H9 (cell line): Measurements from ENCODE around the gene MBD3L2B. TPM values are rescaled to one million over a fixed set of nuclear protein-coding genes. Genes with fewer than 3 reads are reported as not detected.

Experiments
- DNase-seq: peaks from one replicate; pipeline ENCODE4 v3.0.0-alpha.2; 2017
- H2AFZ ChIP-seq: one replicate; pipeline ENCODE4 v1.6.1; 2013; ENCODE audit warnings: mild to moderate bottlenecking, low read length, control low read depth, moderate library complexity
- H2AK5ac ChIP-seq: 2 replicates; pipeline ENCODE4 v1.6.1; 2013; ENCODE audit warnings: low read length, control low read depth, mixed read lengths; ENCODE audit not compliant: insufficient read length
- H2BK120ac ChIP-seq: one replicate; pipeline ENCODE4 v1.6.1; 2013; ENCODE audit warnings: low read depth, mild to moderate bottlenecking, low read length, control low read depth, inconsistent platforms; ENCODE audit not compliant: poor library complexity, severe bottlenecking
- H2BK12ac ChIP-seq: 2 replicates; pipeline ENCODE4 v1.6.1; 2013; ENCODE audit warnings: low read length, control low read depth, mixed read lengths, low read depth; ENCODE audit not compliant: insufficient read length
- H2BK15ac ChIP-seq: 2 replicates; pipeline ENCODE4 v1.6.1; 2013; ENCODE audit warnings: low read depth, low read length, control low read depth
- H2BK20ac ChIP-seq: one replicate; pipeline ENCODE4 v1.6.1; 2013; ENCODE audit warnings: low read depth, mild to moderate bottlenecking, low read length, control low read depth, inconsistent platforms; ENCODE audit not compliant: poor library complexity, severe bottlenecking
- H2BK5ac ChIP-seq: 2 replicates; pipeline ENCODE4 v1.6.1; 2013; ENCODE audit warnings: low read length, control low read depth, mixed read lengths; ENCODE audit not compliant: insufficient read length
- H3K14ac ChIP-seq: 2 replicates; pipeline ENCODE4 v1.6.1; 2013; ENCODE audit warnings: low read length, control low read depth; ENCODE audit not compliant: insufficient read depth
- H3K18ac ChIP-seq: 2 replicates; pipeline ENCODE4 v1.6.1; 2013; ENCODE audit warnings: low read depth, mild to moderate bottlenecking, mixed read lengths, low read length, control low read depth; ENCODE audit not compliant: insufficient read length
- H3K23ac ChIP-seq: 2 replicates; pipeline ENCODE4 v1.6.1; 2013; ENCODE audit warnings: low read length, control low read depth, mixed read lengths, low read depth; ENCODE audit not compliant: insufficient read length
- H3K23me2 ChIP-seq: 2 replicates; pipeline ENCODE4 v1.6.1; 2013; ENCODE audit warnings: low read depth, mild to moderate bottlenecking, mixed read lengths, low read length, control low read depth; ENCODE audit not compliant: insufficient read length, poor library complexity, severe bottlenecking
- H3K27ac ChIP-seq: 2 replicates; pipeline ENCODE4 v1.5.1; 2013; ENCODE audit warnings: low read length, control low read depth, mixed read lengths, low read depth; ENCODE audit not compliant: insufficient read length
- H3K27me3 ChIP-seq: 2 replicates; pipeline ENCODE4 v1.6.1; 2013; ENCODE audit warnings: low read length, control low read depth, inconsistent platforms; ENCODE audit not compliant: insufficient read depth
- H3K4ac ChIP-seq: 2 replicates; pipeline ENCODE4 v1.6.1; 2013; ENCODE audit warnings: low read depth, mild to moderate bottlenecking, control low read depth, inconsistent platforms, low read length, moderate library complexity
- H3K4me1 ChIP-seq: 2 replicates; pipeline ENCODE4 v1.6.1; 2013; ENCODE audit warnings: low read length, control low read depth, inconsistent platforms; ENCODE audit not compliant: insufficient read depth
- H3K4me2 ChIP-seq: 2 replicates; pipeline ENCODE4 v1.6.1; 2013; ENCODE audit warnings: low read length, control low read depth, mixed read lengths; ENCODE audit not compliant: insufficient read length, insufficient read depth
- H3K56ac ChIP-seq: 2 replicates; pipeline ENCODE4 v1.6.1; 2013; ENCODE audit warnings: low read depth, mild to moderate bottlenecking, mixed read lengths, low read length, control low read depth; ENCODE audit not compliant: insufficient read length
- H3K79me1 ChIP-seq: 2 replicates; pipeline ENCODE4 v1.6.1; 2013; ENCODE audit warnings: low read depth, mild to moderate bottlenecking, moderate library complexity, low read length, control low read depth, inconsistent platforms; ENCODE audit not compliant: insufficient read depth, poor library complexity, severe bottlenecking
- H3K79me2 ChIP-seq: 2 replicates; pipeline ENCODE4 v1.6.1; 2013; ENCODE audit warnings: low read length, control low read depth, inconsistent platforms; ENCODE audit not compliant: insufficient read depth
- H3K9ac ChIP-seq: 2 replicates; pipeline ENCODE4 v1.6.1; 2013; ENCODE audit warnings: low read length, control low read depth, mixed read lengths; ENCODE audit not compliant: insufficient read length; ENCODE audit errors: extremely low read depth
- H3K9me3 ChIP-seq: one replicate; pipeline ENCODE4 v1.6.1; 2013; ENCODE audit warnings: low read depth, low read length, inconsistent platforms; ENCODE audit not compliant: control insufficient read depth
- H3T11ph ChIP-seq: one replicate; pipeline ENCODE4 v1.6.1; 2013; ENCODE audit warnings: mild to moderate bottlenecking, low read length, control low read depth, inconsistent platforms
- H4K20me1 ChIP-seq: one replicate; pipeline ENCODE4 v1.6.1; 2013; ENCODE audit not compliant: control insufficient read depth, insufficient read length, insufficient read depth
- H4K5ac ChIP-seq: 2 replicates; pipeline ENCODE4 v1.6.1; 2013; ENCODE audit warnings: low read depth, mild to moderate bottlenecking, mixed read lengths, low read length, control low read depth; ENCODE audit not compliant: insufficient read length
- H4K8ac ChIP-seq: replicated peaks from 2 replicates; pipeline ENCODE4 v1.6.1; 2013; ENCODE audit warnings: low read length, control low read depth, mixed read lengths, low read depth; ENCODE audit not compliant: insufficient read length
- H4K91ac ChIP-seq: 2 replicates; pipeline ENCODE4 v1.6.1; 2013; ENCODE audit warnings: low read depth, mild to moderate bottlenecking, moderate library complexity, mixed read lengths, low read length, control low read depth; ENCODE audit not compliant: insufficient read length
- H3K27ac Mint-ChIP-seq, 3 experiments: 2 replicates in 2 of 3; 3 replicates in 1 of 3; pipeline ENCODE4 v1.8.0; 2020 to 2021; ENCODE audit warnings: mixed read lengths in 3 of 3, mild to moderate bottlenecking in 1 of 3, moderate library complexity in 1 of 3
- H3K27me3 Mint-ChIP-seq: 2 replicates; pipeline ENCODE4 v1.8.0; 2021; ENCODE audit warnings: low read depth, mild to moderate bottlenecking, moderate library complexity, mixed read lengths
- H3K36me3 Mint-ChIP-seq, 3 experiments: 2 replicates in 2 of 3; 3 replicates in 1 of 3; pipeline ENCODE4 v1.8.0; 2020 to 2021; ENCODE audit warnings: low read depth in 3 of 3, mixed read lengths in 3 of 3; ENCODE audit not compliant: insufficient read depth in 1 of 3
- H3K4me1 Mint-ChIP-seq, 2 experiments: 2 replicates each; pipeline ENCODE4 v1.8.0; 2020; ENCODE audit warnings: mixed read lengths in 2 of 2
- H3K4me3 Mint-ChIP-seq, 2 experiments: 2 replicates in 1 of 2; 3 replicates in 1 of 2; pipeline ENCODE4 v1.8.0; 2020 to 2021; ENCODE audit warnings: mild to moderate bottlenecking in 2 of 2, mixed read lengths in 2 of 2, moderate library complexity in 1 of 2
- H3K9me3 Mint-ChIP-seq, 2 experiments: 2 replicates in 1 of 2; 3 replicates in 1 of 2; pipeline ENCODE4 v1.8.0; 2020; ENCODE audit warnings: mild to moderate bottlenecking in 2 of 2, mixed read lengths in 2 of 2, moderate library complexity in 1 of 2
- WGBS: extraction: QIAGEN DNeasy Blood & Tissue Kit; methylation state at CpG from one replicate; pipeline ENCODE4 v1.1.7; 2013; ENCODE audit warnings: missing lambda C conversion rate, low lambda C conversion rate, mixed read lengths; ENCODE audit not compliant: insufficient read length; ENCODE audit errors: extremely low coverage; 5-methylcytosine and 5-hydroxymethylcytosine counted together
- total RNA-seq: library from RNA; stranded (reverse); gene quantifications from 2 replicates; pipeline ENCODE4 v1.2.1, GENCODE V29; 2021
- TF ChIP-seq, protein P1 (sequence below): fragments of 200-600 bp; sonication (generic); conservative IDR thresholded peaks from 3 replicates; pipeline ENCODE4 v1.8.0; 2021; ENCODE audit warnings: antibody characterized with exemption, mild to moderate bottlenecking

Gene MBD3L2B
- total RNA-seq, 1 experiment from 2014 or later, result not detected

DNA sequence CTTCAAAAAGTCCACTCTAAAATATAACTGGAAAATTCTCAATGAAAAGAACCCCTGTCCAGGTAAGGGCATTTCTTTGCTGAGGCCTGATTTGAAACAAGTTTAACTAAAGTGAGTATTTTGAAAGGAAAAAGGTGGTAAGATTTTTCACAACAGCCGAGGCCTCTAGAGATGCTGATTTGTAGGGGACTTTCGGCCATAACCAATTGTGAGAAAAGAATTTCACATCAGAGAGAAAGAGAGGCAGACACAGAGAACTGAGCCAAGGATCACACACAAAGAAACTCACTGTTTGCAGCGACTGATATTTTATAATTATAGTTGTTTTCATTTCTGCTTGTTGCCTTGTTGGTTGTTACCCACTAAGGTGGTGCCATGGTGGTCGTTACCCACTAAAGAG lies 24.4 kb downstream of the MBD3L2B start:
- H3K27me3 Mint-ChIP-seq, result no peaks in the 10 kb centered on the region; the same call in 1 of the 2 replicates
- Histone ChIP-seq H3K9ac (no peak overlapping the region), H4K8ac (no peak overlapping the region), H2BK15ac (no peak overlapping the region), H3K4ac (no peak overlapping the region), H2AK5ac (no peak overlapping the region), H3T11ph (no peak overlapping the region), H3K9me3 (peaks cover 64% of the 10 kb centered on the region), H3K18ac (no peak overlapping the region), H3K27me3 (no peaks in the 10 kb centered on the region), H3K56ac (no peak overlapping the region), H4K20me1 (no peaks in the 10 kb centered on the region), H2BK120ac (no peak overlapping the region), H2BK12ac (no peak overlapping the region), H3K14ac (no peak overlapping the region), H3K23me2 (no peaks in the 10 kb centered on the region), H4K91ac (no peak overlapping the region), H3K27ac (no peak overlapping the region), H3K4me2 (no peak overlapping the region), H3K4me1 (no peaks in the 10 kb centered on the region), H3K23ac (no peak overlapping the region), H2BK20ac (no peak overlapping the region), H3K79me2 (no peaks in the 10 kb centered on the region), H2BK5ac (no peak overlapping the region), H2AFZ (no peak overlapping the region), H4K5ac (no peak overlapping the region), H3K79me1 (no peaks in the 10 kb centered on the region)
- H3K9me3 Mint-ChIP-seq, result peaks cover 81 to 85% of the 10 kb centered on the region in 2 experiments
- WGBS, result no CpG with 5 or more reads among the region's 4 CpGs
- peaks cover 7 to 44% (median 10%) of the 10 kb centered on the region in 3 experiments; a peak in 5 of 7 replicates for H3K36me3 Mint-ChIP-seq
- H3K4me3 Mint-ChIP-seq, result no peak overlapping the region
- DNase-seq, result no peak
- TF ChIP-seq, protein P1, sequence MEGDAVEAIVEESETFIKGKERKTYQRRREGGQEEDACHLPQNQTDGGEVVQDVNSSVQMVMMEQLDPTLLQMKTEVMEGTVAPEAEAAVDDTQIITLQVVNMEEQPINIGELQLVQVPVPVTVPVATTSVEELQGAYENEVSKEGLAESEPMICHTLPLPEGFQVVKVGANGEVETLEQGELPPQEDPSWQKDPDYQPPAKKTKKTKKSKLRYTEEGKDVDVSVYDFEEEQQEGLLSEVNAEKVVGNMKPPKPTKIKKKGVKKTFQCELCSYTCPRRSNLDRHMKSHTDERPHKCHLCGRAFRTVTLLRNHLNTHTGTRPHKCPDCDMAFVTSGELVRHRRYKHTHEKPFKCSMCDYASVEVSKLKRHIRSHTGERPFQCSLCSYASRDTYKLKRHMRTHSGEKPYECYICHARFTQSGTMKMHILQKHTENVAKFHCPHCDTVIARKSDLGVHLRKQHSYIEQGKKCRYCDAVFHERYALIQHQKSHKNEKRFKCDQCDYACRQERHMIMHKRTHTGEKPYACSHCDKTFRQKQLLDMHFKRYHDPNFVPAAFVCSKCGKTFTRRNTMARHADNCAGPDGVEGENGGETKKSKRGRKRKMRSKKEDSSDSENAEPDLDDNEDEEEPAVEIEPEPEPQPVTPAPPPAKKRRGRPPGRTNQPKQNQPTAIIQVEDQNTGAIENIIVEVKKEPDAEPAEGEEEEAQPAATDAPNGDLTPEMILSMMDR, result no peak
- H3K27ac Mint-ChIP-seq, result no peak overlapping the region
- H3K4me1 Mint-ChIP-seq, result no peaks in the 10 kb centered on the region
